T-helper 1 cell treated with Interleukin-12 subunit alpha and Interleukin-12 subunit beta and Interleukin-4 antibody, amounts not matched to agents 30 ng/mL and 1 ng/mL, for 36 hours (primary cell): Measurements from ENCODE around the gene RPL37. TPM values are rescaled to one million over a fixed set of nuclear protein-coding genes. Genes with fewer than 3 reads are reported as not detected.
"Not testable (repeated sequence)": the region's sequence is repeated elsewhere in the genome, so short reads cannot be mapped to it uniquely, and the experiment has no call there.

Experiments
- intact Hi-C: fragments of 100-400 bp; cut with micrococcal nuclease; formaldehyde crosslinking; loops from one replicate; pipeline ENCODE4 v1.15.1; 2024
- total RNA-seq: library from RNA; stranded (reverse); gene quantifications from 2 replicates; pipeline ENCODE4 v1.2.3, GENCODE V29; 2022

The RPL37 gene
- total RNA-seq, 1 donor from 2014 or later, result 1,323 TPM

DNA sequence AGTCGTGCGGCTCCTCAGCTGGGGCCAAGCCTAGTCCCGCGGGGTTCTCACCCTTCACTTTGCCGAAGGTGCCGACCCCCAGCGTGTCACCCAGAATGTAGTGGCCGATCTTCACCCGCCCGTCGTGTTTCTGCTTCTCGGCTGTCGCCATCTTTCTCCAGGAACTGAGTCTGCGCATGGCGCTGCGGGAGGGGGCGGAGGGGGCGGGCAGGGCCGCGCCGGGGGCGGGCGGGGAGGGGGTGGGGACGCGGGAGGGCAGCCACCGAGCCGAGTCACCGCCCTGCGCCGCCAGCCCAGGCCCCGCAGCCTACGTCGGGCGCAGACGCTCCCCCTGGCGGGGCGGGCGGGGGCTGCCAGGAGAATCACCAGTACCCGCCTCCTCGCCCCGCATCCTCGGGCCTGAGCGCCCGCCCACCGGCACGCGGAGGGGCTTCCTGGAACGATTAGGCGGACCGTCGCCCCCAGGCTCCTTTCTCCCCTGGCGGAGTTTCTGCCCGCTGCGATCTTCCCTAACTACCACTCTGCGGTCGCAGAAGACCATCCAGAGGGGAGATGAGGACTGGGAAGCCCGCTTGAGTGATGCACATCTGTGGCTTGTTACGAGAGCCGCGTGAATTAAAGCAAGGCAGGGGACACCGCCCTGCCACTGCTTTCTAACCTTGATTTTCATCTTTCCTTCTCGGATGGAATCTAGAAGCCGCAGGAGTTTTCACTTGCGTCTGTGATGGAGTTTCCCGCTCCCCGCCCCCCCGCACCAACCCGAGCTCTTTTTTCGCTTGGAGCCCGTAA lies 36.8 kb downstream of the RPL37 start, which contains the start of gene PRKAA1:
Gene PRKAA1 (minus strand): TSS at position 363 of the 789 bp plus-strand sequence. CDS start 185 bp downstream, at position 178.
- intact Hi-C loops, result loop anchor here (1.0 kb wide), 2 partner anchors 849 to 1106 kb away; partner anchors contain the start of gene RIMOC1

DNA sequence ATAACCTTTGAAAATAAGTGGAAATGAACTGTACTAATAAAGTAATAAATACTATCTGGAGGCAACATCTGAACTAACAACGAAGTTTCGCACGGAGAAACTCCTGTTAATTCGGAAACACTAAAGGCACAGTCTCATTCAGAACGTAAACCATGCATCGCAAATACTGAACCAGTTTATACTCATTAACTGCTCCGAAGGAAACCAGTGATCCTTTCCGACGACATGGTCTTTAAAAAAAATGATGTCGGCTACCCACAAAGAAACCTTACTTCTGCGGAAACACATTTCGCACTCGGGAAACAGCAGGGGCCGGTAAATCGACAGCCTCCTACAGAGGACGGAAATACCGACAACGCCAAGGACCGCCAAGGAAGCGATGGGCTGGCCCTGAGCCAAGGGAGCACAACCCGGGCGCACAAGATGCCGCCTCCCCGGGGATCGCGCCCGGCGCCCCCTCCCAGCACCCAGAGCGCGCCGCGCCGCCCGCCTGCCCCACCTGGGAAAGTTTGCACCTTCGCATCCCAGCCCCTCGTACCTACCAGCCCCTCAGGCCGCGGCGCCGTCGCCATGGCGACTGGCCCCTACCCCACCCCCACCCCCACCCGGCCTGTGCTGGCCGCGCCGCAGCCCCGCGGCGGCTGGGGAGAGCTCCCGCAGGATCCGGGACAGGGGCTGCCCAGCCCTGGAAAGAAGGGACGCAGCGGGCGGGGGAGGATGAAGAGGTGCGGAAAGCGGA lies 37.6 kb downstream of the RPL37 start:
- intact Hi-C loops, result loop anchor here (1.0 to 2.0 kb wide), 7 partner anchors 38 to 1107 kb away; partner anchors contain the start of genes PTGER4, RIMOC1, RPL37 and TTC33

DNA sequence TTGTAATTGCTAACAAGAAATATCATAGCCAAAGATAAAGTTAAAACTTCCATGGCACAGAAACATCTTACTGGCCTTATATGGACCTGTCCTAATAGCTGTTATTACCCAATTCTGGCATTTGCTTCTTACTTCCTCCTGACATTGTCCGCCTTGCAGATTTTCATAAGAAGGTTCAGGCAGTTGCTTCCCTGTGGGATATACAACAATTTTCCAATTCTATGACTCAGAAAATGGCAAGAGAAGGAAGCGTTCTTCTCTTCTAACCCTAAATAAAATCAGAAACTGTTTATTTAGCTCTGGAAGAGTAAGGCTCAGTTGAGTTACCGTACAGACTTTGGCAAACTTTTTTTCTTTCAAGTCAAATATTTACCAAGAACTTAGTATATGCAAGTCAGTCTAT lies 38.5 kb downstream of the RPL37 start:
- intact Hi-C loops, result loop anchor here (2.0 kb wide), 2 partner anchors 118 to 386 kb away; partner anchors contain the start of gene PTGER4

DNA sequence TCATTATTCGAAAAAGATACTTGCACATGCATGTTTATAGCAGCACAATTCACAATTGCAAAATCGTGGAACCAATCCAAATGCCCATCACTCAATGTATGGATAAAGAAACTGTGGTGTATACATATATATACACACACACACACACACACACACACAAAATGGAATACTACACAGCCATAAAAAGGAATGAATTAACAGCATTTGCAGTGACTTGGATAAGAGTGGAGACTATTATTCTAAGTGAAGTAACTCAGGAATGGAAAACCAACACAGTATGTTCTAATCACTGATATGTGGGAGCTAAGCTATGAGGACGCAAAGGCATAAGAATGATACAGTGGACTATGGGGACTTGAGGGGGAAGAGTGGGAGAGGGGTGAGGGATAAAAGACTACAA lies 40.1 kb downstream of the RPL37 start:
- intact Hi-C loops, result not testable (repeated sequence)

DNA sequence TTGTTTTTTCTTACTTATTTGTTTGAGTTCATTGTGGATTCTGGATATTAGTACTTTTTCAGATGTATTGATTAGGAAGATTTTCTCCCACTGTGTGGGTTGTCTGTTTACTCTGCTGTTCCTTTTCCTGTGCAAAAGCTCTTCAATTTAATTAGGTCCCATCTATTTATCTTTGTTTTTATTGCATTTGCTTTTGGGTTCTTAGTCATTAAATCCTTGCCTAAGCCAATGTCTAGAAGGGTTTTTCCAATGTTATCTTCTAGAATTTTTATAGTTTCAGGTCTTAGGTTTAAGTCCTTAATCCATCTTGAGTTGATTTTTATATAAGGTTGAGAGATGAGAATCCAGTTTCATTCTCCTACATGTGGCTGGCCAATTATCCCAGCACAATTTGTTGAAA lies 40.7 kb downstream of the RPL37 start:
- intact Hi-C loops, result not testable (repeated sequence)

DNA sequence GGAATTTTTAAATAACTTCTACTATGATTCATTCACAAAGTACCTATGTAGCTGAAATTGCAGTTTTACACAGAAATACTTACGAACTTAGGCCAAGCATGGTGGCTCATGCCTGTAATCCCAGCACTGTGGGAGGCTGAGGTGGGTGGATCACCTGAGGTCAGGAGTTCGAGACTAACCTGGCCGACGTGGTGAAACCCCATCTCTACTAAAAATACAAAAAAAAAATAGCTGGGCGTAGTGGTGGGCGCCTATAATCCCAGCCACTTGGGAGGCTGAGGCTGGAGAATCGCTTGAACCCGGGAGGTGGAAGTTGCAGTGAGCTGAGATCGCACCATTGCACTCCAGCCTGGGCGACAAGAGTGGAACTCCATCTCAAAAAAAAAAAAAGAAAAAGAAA lies 42.3 kb downstream of the RPL37 start:
- intact Hi-C loops, result not testable (repeated sequence)

DNA sequence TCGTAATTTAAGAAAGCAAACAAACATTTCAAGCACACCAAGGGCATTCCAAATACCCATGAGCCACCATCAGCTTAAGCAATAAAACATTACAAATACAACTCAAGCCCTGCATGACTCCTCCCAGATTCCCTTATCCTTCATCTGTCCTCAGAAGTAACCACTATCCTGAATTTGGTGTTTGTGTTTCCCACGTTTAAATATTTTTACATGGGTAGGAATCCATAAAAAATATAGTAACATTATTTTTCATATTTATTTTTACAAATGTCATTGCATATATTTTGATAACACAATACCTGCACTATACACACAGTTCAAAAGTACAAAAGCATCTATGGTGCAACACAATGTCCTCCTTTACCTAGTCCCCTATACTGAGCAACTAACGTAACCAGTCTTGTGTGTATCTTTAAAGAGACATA lies 43.3 kb downstream of the RPL37 start:
- intact Hi-C loops, result no loop called here

DNA sequence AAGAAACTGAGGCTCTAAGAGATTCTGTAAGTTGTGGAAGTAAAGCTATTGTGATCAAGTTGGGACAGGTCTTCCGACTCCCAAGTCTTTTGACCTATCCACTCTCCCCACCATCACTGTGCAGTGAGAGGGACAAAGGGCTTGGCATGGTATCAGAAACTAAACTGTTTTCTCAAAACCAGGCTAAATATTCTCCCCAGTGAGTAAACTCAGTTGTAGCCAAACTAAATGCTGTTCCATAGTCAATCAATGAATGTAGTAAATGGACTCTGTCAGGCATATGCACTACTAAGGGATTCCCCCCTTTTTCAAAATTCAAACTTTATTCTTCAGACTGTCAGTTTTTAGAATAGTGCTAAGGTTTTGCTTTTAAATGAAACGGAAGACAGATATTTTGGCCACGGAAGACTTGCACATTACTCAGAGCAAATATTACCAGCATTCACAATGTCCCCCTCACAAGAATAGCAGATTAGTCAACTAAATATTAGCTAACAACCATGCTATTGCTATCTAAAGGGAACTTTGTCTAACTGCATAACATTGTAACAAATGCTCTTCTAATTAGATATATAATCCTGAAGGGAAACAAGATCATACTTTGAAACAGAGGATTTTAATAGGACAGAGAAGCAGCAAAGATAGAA lies 44.0 kb downstream of the RPL37 start:
- intact Hi-C loops, result no loop called here

DNA sequence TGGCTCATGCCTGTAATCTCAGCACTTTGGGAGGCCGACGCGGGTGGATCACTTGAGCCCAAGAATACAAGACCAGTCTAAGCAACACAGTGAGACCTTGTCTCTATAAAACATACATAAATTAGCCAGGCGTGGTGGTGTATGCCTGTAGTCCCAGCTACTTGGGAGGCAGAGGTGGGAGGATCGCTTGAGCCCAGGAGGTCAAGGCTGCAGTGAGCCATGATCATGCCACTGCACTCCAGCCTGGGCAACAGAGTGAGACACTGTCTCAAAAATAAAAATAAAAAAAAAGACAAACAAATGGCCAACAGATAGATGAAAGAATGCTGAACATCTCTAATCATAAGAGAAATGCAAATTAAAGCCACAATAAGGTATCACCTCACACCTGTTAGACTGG lies 46.1 kb downstream of the RPL37 start:
- intact Hi-C loops, result not testable (repeated sequence)

DNA sequence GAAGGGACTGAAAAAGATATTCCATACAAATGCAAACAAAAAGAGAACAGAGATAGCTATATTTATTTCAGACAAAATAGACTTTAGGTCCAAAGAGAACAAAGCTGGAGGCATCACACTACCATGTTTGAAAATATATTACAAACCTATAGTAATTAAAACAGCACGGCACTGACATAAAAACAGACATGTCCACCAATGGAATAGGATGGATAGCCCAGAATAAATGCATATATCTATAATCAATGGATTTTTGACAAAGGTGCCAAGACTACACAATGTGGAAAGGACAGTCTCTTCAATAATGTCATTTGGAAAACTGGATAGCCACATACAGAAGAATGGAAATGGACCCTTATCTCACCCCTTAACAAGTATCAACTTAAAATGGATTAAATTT lies 47.0 kb downstream of the RPL37 start:
- intact Hi-C loops, result no loop called here

DNA sequence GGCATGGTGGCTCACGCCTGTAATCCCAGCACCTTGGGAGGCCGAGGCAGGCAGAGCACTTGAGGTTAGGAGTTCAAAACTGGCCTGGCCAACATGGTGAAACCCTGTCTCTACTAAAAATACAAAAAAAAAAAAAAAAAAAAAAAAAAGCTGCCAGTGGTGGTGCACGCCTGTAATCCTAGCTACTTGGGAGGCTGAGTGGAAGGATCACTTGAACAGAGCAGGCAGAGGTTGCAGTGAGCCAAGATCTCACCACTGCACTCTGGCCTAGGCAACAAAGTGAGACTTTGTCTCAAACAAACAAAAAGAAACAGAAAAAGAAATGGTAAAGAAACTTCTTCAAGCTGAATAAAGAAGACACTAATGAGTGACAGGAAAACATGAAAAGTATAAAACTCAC lies 48.4 kb downstream of the RPL37 start:
- intact Hi-C loops, result not testable (repeated sequence)

DNA sequence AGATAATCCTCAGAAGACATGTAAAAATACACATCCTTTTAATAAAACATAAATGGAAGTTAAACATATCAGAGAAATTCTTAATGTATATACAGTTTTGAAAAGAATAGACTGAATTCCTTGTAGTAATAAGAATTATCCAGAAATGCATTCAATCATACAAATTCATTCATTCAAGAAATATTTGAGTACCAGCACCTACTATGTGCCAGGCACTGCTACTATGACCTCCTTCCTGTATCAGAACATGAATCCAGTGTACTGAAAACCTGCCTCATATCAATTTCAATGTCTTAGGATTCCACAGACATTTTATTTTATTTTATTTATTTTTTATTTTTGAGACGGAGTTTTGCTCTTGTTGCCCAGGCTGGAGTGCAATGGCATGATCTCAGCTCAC lies 50.1 kb downstream of the RPL37 start:
- intact Hi-C loops, result no loop called here

DNA sequence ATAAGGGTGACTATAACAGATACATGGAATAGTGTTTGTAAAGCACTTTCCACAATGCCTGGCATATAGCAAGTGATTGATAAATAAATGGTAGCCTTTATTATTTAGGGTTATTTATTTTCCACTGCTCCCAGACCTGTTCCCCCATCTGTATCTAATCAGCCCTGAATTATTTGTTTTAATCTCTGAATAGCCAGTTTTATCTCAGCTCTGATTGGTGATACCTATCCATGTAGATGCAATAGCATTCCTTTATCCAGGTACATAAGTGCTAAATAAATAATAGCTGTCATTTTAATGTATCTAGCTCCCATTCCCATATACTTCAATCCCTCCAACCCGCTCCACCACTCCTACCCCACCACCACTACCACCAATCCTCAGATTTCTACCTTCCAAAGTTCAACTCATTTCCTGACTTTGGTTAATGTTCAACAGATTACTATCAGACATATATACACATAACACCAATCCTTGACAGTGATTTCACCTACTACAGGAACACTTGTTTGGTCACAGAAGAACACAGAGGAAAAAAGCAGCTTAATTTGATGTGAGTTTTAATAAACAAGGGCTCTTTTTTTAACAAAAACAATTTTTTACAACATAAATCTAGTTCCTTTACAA lies 50.9 kb downstream of the RPL37 start:
- intact Hi-C loops, result no loop called here

DNA sequence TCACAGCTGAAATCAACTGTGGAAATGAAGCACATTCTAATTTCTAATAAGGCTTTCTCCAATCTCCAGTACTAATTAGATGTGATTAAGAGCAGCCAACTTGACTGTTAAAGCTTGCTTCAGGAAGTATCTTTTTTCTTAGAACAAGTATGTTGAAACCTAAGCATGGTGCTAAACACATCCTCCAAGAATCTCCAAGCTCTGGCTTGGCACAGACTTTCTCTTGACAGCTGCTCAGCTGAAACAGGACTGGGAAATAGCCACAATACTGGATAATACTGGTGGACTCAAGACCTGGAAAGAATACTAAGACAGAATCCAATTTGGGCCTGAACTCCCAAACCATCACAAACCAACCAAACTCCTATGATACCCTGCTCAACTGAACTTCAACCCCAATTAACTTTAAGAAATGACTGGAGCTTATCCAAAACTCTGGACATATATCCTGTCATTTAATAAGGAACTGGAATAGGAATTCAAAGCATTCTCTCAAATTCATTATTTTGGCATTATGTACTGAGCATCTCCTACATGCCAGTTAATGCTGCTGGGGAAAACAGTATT lies 53.1 kb downstream of the RPL37 start:
- intact Hi-C loops, result no loop called here

DNA sequence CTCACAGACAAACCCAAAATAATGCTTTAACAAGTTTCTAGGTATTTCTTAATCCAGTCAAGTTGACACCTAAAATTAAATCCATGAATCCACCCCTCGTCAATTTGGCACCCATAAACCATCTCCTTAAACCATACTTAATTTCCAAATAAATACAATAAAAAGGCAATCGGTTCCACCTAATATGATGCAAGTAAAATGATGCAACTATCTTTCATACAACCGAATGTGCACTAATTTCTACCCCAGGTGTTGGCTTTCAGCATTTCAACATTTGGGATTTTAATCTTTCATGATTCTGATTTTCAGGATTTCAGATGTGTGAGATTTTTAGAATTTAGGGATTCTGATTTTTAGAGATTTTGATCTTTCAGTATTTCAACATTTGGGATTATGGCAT lies 54.2 kb downstream of the RPL37 start:
- intact Hi-C loops, result no loop called here

DNA sequence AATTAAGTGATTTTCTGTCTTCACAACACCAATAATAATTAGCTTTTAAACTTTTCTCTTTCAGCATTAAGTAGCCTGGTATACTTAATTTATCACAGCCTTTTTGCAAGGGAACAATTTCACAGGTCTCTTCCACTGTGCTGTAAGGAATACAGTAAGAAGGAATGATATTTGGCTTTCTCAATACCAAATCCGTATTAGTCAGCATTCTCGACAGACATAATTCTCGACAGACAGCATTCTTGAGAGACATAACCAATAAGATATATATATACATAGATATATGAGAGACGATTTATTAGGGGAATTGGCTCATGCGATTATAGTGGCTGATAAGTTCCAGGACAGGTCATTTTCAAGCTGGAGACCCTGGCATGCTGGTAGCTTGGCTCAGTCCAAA lies 54.8 kb downstream of the RPL37 start:
- intact Hi-C loops, result no loop called here

DNA sequence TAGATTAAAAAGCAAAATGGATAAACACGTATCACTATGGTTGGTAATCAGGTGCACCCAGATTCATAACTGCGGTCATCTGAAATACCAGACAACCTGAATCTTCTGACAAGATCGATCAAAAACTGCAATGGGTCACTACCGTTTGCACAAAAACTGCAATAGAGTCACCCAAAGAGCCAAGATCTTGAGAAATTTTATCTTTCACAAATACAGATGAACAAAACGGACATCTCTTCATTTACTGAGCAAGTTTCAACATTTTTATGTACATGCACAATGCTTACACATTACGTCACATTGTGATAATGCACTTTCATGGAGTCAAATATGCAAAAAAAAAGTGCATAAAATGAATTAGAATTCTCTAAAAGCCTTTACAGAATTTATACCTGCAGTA lies 55.5 kb downstream of the RPL37 start:
- intact Hi-C loops, result no loop called here

DNA sequence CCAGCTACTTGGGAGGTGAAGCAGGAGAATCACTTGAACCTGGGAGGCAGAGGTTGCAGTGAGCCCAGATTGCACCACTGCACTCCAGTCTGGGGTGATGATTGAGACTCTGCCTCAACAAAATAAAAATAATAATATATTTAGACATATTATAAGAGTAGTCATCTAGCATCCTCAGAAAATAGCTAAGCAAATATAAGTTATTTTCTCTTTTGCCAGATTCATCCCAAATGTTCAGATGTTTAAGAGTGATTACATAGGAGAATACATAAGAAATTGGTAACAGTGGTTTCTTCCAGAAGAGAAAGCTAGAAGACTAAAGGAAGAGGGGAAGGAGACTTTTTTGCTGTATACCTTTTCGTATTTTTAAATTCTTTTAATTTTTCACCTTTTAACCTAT lies 56.9 kb downstream of the RPL37 start:
- intact Hi-C loops, result no loop called here

DNA sequence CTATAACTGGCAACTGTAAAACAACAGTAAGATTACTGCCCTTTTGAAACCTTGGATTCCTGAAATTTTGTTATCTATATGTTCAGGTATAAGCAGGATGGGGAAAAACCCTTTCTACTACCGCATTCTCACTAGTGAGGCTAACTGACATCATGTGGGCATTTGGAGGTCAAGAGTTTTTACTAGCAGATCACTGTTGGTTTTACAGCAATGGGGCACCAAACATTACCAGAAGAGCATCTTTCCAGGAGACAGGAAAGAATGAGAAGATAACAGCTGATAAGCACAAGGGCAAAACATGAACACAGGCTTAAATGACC lies 58.4 kb downstream of the RPL37 start:
- intact Hi-C loops, result no loop called here

DNA sequence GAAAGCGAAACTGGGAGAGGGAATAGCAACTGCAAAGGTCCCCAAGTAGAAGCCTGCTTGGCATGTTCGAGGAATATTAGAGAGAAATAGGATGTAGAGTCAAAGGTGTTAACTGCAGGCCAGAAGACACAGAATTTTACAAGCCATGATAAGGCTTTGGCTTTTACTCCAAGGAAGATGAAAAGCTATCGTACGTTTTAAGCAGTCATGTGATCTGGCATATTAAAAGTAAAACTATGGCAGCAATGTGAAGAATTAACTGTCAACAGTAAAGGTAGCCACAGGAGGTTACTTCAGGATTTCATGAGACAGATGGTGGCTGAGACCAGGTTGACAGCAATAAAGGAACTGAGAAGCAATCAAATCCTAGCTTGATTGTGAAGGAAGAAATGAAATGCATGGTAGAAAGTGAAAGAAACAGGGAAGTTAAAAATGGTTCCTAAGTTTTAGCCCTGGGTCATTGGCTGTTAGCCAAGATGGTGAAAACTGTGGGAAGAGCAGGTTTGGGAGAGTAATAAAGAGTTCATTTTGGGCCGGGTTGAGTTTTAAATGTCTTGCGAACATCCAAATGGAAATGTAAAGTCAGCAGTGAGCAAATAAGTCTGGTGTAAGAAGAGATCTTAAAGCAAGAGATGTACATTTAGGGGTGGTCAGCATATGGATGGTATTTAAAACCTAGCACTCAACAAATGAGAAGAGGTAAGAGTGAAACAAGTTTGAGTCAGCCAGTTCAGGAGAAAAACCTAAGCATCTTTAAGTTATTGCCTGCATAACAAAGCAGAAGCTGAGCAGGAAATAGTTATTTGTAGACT lies 59.0 kb downstream of the RPL37 start:
- intact Hi-C loops, result no loop called here
